Measurements from ENCODE around the gene SEL1L.

DNA sequence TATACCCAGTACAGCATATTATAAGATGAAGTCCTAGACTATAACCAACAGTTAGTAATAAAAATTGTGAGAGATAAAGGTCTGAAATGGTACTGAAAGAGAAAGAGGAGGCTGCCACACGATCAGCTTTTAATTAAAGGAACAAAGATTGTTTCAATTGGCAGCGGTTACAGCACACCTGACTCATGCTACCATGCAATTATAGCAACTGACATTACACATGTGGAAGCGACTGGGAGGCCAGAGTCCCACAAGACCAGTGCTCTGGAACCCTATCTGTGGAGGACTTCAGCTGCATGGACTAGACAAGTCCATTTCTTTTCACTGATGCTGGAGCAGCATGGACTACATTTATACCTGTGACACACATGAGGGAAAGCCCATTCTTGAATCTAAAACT, 55.2 kb downstream of the SEL1L start:
- TF ChIP-seq, protein P1, sequence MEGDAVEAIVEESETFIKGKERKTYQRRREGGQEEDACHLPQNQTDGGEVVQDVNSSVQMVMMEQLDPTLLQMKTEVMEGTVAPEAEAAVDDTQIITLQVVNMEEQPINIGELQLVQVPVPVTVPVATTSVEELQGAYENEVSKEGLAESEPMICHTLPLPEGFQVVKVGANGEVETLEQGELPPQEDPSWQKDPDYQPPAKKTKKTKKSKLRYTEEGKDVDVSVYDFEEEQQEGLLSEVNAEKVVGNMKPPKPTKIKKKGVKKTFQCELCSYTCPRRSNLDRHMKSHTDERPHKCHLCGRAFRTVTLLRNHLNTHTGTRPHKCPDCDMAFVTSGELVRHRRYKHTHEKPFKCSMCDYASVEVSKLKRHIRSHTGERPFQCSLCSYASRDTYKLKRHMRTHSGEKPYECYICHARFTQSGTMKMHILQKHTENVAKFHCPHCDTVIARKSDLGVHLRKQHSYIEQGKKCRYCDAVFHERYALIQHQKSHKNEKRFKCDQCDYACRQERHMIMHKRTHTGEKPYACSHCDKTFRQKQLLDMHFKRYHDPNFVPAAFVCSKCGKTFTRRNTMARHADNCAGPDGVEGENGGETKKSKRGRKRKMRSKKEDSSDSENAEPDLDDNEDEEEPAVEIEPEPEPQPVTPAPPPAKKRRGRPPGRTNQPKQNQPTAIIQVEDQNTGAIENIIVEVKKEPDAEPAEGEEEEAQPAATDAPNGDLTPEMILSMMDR (IDR thresholded peaks at IDR 0.05): no peak
- no peak for TF ChIP-seq POLR2A (IDR thresholded peaks at IDR 0.05)
